PC-3 (cell line): ENCODE measurements around the gene PMEPA1. TPM values are rescaled to one million over a fixed set of nuclear protein-coding genes. Genes with fewer than 3 reads are reported as not detected.

Source experiments
- ATAC-seq: fragments of 200-7000 bp; cut with Tn5 transposase; 2 replicates; pipeline ENCODE4 v1.9.1; 2020; ENCODE audit warnings: mild to moderate bottlenecking, moderate library complexity
- BruUV-seq: library from RNA; stranded (reverse); fragments of 400-500 nt; replicated peaks from 2 replicates; lab custom pipeline; 2021; lab: Mats Ljungman, UMichigan
- CTCF ChIA-PET: fragments of 300-600 bp; sonication (Branson Sonifier 250); formaldehyde crosslinking; loops from one replicate; lab custom pipeline; 2022; ENCODE audit warnings: antibody characterized with exemption; lab: Charles Lee
- POLR2A ChIA-PET: fragments of 300-600 bp; sonication (Branson Sonifier 250); formaldehyde crosslinking; loops from one replicate; lab custom pipeline; 2022; ENCODE audit warnings: antibody characterized with exemption; ENCODE audit not compliant: unreplicated experiment; lab: Charles Lee
- DNase-seq: peaks from one replicate; pipeline ENCODE4 v3.0.0-alpha.2; 2015
- H2AFZ ChIP-seq: fragments of 300-600 bp; sonication (generic); 2 replicates; pipeline ENCODE4 v1.6.0; 2016; ENCODE audit warnings: antibody characterized with exemption, low read length
- H3F3A ChIP-seq: fragments of 300-600 bp; sonication (generic); one replicate; pipeline ENCODE4 v1.6.0; 2017; ENCODE audit warnings: antibody characterized with exemption, low read length, control low read depth, mild to moderate bottlenecking; ENCODE audit not compliant: unreplicated experiment
- H3K27ac ChIP-seq: fragments of 300-600 bp; sonication (generic); 2 replicates; pipeline ENCODE4 v1.5.1; 2016; ENCODE audit warnings: mild to moderate bottlenecking, low read length
- H3K27me3 ChIP-seq: fragments of 300-600 bp; sonication (generic); 2 replicates; pipeline ENCODE4 v1.6.1; 2016; ENCODE audit warnings: low read length, mixed read lengths
- H3K36me3 ChIP-seq: fragments of 300-600 bp; sonication (generic); 2 replicates; pipeline ENCODE4 v1.6.1; 2016; ENCODE audit warnings: low read depth, mixed run types, low read length, mixed read lengths
- H3K4me1 ChIP-seq: fragments of 300-600 bp; sonication (generic); 2 replicates; pipeline ENCODE4 v1.5.1; 2016; ENCODE audit warnings: low read length; ENCODE audit not compliant: insufficient read depth
- H3K4me2 ChIP-seq: fragments of 300-600 bp; sonication (generic); 2 replicates; pipeline ENCODE4 v1.6.0; 2016; ENCODE audit warnings: low read length
- H3K4me3 ChIP-seq: fragments of 300-600 bp; sonication (generic); 2 replicates; pipeline ENCODE4 v1.5.1; 2016; ENCODE audit warnings: mild to moderate bottlenecking, low read length, mixed read lengths
- H3K79me2 ChIP-seq: fragments of 300-600 bp; sonication (generic); 2 replicates; pipeline ENCODE4 v1.6.1; 2017; ENCODE audit warnings: low read length, mixed read lengths
- H3K9ac ChIP-seq: fragments of 300-600 bp; sonication (generic); 2 replicates; pipeline ENCODE4 v1.6.0; 2016; ENCODE audit warnings: mild to moderate bottlenecking, low read length
- H3K9me2 ChIP-seq: fragments of 300-600 bp; sonication (generic); replicated peaks from 2 replicates; pipeline ENCODE4 v1.6.1; 2016; ENCODE audit warnings: mixed run types, low read length, mixed read lengths
- H3K9me3 ChIP-seq: fragments of 300-600 bp; sonication (generic); 2 replicates; pipeline ENCODE4 v1.6.1; 2016; ENCODE audit warnings: low read length, mixed read lengths
- H4K20me1 ChIP-seq: fragments of 300-600 bp; sonication (generic); 2 replicates; pipeline ENCODE4 v1.6.1; 2016; ENCODE audit warnings: low read length, mixed read lengths
- CTCF ChIP-seq: fragments of 300-600 bp; sonication (generic); conservative IDR thresholded peaks from 2 replicates; pipeline ENCODE4 v1.5.1; 2017; ENCODE audit warnings: antibody characterized with exemption, low read depth, mild to moderate bottlenecking, low read length
- EZH2 ChIP-seq: fragments of 300-600 bp; sonication (generic); IDR thresholded peaks from one replicate; pipeline ENCODE4 v1.6.1; 2017; ENCODE audit warnings: antibody characterized with exemption, mild to moderate bottlenecking, low read length; ENCODE audit not compliant: unreplicated experiment
- EZH2phosphoT487 ChIP-seq: fragments of 300-600 bp; sonication (generic); IDR thresholded peaks from 2 replicates; pipeline ENCODE4 v1.6.1; 2018; ENCODE audit warnings: mild to moderate bottlenecking, antibody characterized with exemption, low read length, borderline replicate concordance
- intact Hi-C: fragments of 100-400 bp; cut with micrococcal nuclease; formaldehyde crosslinking; loops from 2 replicates; pipeline ENCODE4 v1.9.0; 2023
- total RNA-seq: library from RNA; depleted of rRNA; stranded (reverse); fragments of >200 nt; gene quantifications from 2 replicates; pipeline ENCODE4 v1.2.3, GENCODE V29; 2014

The PMEPA1 gene
- total RNA-seq, 1 experiment from 2014 or later, result 21.9 TPM

- POLR2A ChIA-PET, result no interaction called here
- no peak overlapping the region for H3K4me3 ChIP-seq
These were observed 83.8 kb downstream of the PMEPA1 start for GRCh38 chr20:57625978-57626377.

GRCh38 chr20:57625181-57625958, 84.4 kb downstream of the PMEPA1 start:
- POLR2A ChIA-PET, result no interaction called here
- H3K27me3 ChIP-seq, result no peaks in the 10 kb centered on the region
- BruUV-seq, result no TSS peak
- H2AFZ ChIP-seq, result no peak overlapping the region
- TF ChIP-seq CTCF (no peak), EZH2phosphoT487 (no peak), EZH2 (no peak)
- no peaks in the 10 kb centered on the region for H3K9me2 ChIP-seq
- no peaks in the 10 kb centered on the region for H3F3A ChIP-seq
- no peaks in the 10 kb centered on the region for H3K36me3 ChIP-seq
- no peaks in the 10 kb centered on the region for H3K9me3 ChIP-seq
- no peaks in the 10 kb centered on the region for H3K79me2 ChIP-seq
- no peaks in the 10 kb centered on the region for H4K20me1 ChIP-seq
- H3K27ac ChIP-seq, result no peak overlapping the region
- ATAC-seq (no peak), DNase-seq (no peak)
- CTCF ChIA-PET, result no interaction called here
- H3K4me2 ChIP-seq, result no peak overlapping the region
- H3K9ac ChIP-seq, result no peak overlapping the region
- H3K4me1 ChIP-seq, result peaks cover 38% of the 10 kb centered on the region
- intact Hi-C loops, result loop anchor here (10.0 kb wide), 1 partner anchor 459 kb away; no protein-coding TSS in a partner anchor
- H3K4me3 ChIP-seq, result no peak overlapping the region

More at GRCh38 chr20:57625978-57626377, 83.8 kb downstream of the PMEPA1 start:
- no peak for TF ChIP-seq EZH2
- no peak overlapping the region for H3K27ac ChIP-seq
- H4K20me1 ChIP-seq, result no peaks in the 10 kb centered on the region
- no peaks in the 10 kb centered on the region for H3K9me3 ChIP-seq
- DNase-seq (no peak), ATAC-seq (no peak)
- BruUV-seq, result no TSS peak
- H3K79me2 ChIP-seq, result no peaks in the 10 kb centered on the region
- no peak overlapping the region for H2AFZ ChIP-seq
- H3K36me3 ChIP-seq, result no peaks in the 10 kb centered on the region
- H3K27me3 ChIP-seq, result no peaks in the 10 kb centered on the region
- peaks cover 32% of the 10 kb centered on the region for H3K4me1 ChIP-seq
- no peak overlapping the region for H3K4me2 ChIP-seq
- intact Hi-C loops, result loop anchor here (10.0 kb wide), 1 partner anchor 459 kb away; no protein-coding TSS in a partner anchor
- H3K9me2 ChIP-seq, result no peaks in the 10 kb centered on the region
- H3K9ac ChIP-seq, result no peak overlapping the region
- H3F3A ChIP-seq, result no peaks in the 10 kb centered on the region
- CTCF ChIA-PET, result no interaction called here

GRCh38 chr20:57624124-57624523, 85.7 kb downstream of the PMEPA1 start:
- no peak for TF ChIP-seq EZH2phosphoT487
- TF ChIP-seq CTCF, result no peak
- TF ChIP-seq EZH2, result no peak
- POLR2A ChIA-PET, result no interaction called here
- Histone ChIP-seq H3K9me2 (no peaks in the 10 kb centered on the region), H3K4me2 (no peak overlapping the region), H3K36me3 (no peaks in the 10 kb centered on the region), H2AFZ (no peak overlapping the region), H3F3A (no peaks in the 10 kb centered on the region), H3K9ac (no peak overlapping the region), H4K20me1 (no peaks in the 10 kb centered on the region), H3K79me2 (no peaks in the 10 kb centered on the region), H3K27me3 (no peaks in the 10 kb centered on the region), H3K27ac (no peak overlapping the region), H3K9me3 (no peaks in the 10 kb centered on the region), H3K4me3 (no peak overlapping the region), H3K4me1 (peaks cover 43% of the 10 kb centered on the region)
- ATAC-seq (no peak), DNase-seq (no peak)
- BruUV-seq, result no TSS peak
- intact Hi-C loops, result loop anchor here (5.0 to 10.0 kb wide), 2 partner anchors 73 to 461 kb away; no protein-coding TSS in a partner anchor
- CTCF ChIA-PET, result no interaction called here
